ENCODE results near the gene KIAA0040.

The KIAA0040 gene

DNA sequence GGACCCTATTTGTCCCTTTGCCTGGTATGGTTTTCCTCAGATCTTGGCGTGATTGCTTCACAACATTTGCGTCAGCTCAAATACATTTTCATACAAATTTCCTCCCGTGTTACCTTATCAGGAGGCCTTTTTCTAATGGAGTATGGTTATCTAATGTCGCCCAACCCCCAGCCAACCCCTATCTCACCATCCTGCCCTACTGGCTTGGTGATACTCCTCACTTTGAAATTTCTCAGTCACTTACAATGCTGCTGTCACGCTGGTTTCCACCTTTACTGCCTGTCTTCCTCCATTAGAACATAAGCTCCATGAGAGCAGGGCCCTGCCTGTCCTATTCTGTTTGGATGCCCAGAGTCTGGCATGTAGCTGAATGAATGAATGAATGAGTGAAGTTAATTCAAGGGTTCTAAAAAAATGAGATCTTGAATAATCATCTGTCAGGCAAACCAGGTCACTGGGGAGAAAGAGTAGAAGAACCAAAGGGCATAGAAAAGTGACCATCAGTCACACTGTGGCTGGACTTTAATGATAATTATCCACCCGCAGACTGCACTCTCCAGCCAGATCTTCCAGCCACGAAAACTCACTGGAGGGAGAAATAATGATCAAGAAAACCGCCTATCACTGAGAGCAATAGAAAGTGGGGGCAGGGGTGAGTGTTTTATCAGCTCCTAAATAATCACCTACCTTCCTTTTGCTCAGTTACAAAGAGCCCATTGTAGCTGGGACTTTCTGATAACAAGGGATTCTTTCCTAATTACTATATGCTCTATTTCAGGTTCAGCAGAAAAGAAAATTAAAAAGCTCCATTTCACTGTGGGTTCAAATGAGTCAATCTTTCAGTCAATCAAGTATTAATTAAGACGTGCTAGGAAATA is 21.3 kb downstream of the KIAA0040 start:
- DNase-seq (no peak), ATAC-seq (no peak)

DNA sequence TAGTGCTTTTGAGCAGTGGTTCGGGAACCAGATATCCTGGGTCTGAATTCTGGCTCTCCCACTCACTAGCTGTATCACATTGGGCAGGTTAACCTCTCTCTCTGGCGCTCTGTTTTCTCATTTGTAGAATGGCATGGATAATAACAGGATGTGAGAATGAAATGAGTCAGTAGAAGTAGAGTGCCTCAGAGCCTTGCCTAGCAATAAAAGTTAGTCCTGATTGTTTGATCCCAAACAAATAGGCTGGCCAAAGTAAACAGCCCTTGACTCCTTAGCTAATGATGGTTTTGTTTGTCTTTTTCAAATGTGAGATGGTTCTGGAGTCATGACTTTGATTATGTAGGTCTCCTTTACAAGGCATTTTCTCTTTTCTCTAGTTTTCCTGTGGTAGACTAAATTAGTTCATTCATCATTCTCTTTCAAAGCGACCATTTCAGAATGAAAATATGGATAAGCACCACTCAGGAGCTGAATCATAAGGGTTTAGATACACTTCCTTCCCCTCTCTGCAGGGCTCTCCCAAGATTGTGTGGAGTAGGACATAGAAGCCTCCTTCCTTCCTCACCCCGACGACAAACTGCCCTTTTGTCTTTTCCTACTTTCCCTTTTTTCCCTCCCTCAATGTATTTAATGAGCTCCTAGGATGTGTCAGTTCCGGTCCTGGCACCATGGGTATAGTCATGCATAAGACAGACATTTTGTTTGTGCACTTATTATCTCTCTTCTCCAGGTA is 23.1 kb downstream of the KIAA0040 start:
- DNase-seq (no peak), ATAC-seq (peak; percentile 43)

DNA sequence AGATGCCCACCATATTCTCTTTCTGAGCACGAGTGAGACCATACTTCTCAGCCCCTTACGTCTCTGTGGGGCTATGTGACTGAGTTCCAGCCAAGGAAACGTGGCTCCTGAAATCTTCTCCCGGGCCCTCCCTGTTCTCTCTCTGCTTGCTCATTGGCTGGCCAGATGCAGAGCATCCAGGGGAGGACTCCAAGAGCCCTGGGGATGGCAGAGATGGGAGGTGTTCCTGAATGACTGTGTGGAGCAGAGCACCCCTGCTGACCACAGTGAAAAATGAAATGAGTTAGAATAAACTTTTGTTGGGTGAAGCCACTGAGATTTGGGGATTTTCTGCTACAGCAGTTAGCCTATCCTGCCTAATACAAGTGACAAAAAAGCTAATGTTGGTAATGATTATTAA is 23.8 kb downstream of the KIAA0040 start:
- DNase-seq (no peak), ATAC-seq (peak; percentile 55)

DNA sequence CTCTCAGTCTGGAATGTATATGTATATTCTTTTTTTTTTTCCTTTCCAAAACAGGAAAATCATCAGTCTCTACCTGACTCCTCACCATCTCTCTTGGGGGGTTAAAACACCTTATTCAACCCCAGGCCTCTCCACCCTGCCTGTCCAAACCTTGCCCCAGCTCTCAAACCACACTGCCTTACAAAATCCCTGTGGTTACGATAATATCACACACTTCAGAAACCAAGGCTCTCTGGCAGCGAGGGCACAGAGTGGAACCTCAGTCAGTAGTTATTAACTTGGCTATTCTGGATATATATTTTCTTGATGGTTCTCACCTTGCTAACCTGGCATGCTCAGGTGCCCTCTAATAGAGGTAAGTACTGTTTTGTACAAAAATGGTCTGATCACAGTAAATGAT is 24.7 kb downstream of the KIAA0040 start:
- no peak for DNase-seq
- no peak for ATAC-seq

DNA sequence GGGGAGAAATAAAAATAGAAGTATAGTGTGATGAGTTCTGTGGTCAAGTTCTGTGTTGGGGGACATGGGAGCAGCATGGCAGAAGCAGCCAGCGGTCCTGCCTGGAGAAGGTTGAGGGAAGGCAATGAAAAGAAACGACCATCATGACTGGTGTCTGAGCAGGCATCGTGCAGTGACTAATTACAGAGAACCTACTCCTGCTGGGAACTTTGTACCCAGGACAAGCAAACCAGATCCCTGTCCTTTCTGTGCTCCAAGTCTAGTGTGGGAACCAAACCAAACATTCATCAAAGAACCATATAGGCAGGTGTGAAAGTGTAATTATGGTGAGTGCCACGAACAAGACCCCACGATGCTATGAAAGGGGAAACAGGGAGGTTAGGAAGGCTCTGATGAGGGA is 25.8 kb downstream of the KIAA0040 start:
- ATAC-seq = no peak
- no peak for DNase-seq

DNA sequence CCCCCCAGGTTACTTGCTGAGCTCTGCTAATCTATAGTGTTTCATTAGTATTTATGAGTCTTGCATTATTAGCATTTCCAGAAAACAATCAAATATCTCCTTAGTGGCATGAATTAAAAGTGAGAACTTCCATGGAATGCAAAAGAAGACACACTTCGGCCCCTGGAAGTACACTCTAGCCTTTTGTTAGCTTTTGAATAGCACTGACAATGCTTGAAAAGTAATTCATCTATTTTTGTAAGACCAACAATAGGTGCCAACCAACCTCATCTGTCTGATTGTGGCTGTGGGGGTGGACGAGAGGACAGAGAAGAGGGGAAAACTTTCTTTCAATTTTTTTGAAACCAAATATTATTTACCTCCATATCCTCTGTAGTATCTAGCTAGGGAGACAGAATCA is 27.8 kb downstream of the KIAA0040 start:
- DNase-seq (no peak), ATAC-seq (no peak)

DNA sequence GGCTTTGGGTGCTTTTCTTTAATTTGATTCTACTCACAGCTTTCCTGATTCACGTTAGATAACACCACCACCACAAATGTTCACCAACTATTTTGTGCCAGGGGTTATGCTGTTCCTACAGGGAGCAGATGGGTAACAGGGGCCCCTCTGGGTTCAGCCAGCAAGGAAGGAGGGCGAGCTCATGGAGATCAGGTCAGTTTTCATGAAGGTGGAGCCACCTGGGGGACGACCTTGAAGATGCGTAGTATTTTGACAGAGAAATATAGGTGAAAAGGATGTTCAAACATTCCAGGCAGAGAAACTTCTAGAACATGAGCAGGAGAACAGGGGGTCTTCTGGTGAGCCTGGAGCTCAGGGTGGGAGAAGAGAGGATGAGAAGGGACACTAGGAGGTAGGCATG is 28.9 kb downstream of the KIAA0040 start:
- no peak for ATAC-seq
- no peak for DNase-seq

DNA sequence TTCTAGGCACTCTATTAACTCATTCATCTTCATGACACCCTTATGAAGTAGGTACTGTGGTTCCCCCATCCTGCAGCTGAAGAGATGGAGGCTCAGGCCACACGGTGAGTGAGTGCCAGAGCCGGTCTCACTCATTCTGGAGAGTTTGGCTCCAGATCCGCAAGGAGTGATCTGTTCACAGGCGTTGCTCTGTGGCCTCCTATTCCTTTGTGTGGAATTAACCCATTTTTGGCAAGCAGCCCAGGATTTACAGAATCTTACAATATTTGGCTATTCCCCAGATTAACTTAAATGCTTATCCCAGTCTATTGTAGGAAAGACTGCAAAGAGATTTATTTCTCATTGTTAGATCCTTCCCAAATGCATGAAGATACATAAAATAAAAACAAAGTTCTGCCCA is 29.6 kb downstream of the KIAA0040 start:
- DNase-seq (no peak), ATAC-seq (no peak)

DNA sequence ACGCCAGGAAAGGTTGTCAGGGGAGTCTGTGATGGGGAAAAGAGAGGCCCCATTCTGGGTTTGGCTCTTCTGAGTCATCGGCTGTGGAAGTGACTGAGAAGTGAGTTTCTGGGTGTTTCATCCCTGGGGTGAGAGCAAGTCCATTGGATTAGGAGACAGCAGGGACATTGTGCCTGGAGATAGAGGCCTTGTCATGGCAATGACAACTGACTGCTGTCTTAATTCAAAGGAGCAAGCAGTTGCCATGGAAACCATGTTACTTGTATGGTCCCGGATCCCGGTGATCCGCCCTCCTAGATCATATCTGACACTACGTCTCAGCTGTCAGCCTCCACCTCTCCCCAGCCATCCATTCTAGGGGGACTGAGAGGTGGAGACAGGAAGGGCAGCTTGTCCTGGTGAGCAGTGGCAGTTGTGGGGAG is 34.4 kb downstream of the KIAA0040 start:
- no peak for DNase-seq

DNA sequence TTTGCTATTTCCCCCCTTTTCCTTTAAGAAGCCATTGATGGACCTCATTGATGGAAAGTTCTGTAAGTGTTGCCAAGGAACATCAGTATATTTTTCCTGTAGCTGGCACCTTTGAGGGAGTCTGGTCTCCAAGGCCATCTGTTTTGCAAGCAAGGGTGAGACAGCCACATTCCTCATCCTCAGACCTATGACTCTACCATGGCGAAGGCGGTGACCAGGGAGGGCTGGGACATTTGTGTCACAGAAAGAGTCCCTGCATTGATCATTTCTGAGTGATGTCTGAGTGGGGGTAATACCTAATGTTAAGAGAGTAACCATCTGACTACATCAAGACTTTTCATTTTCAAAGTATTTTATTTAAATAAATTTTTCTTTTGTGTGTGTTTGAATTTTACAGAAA is 35.4 kb downstream of the KIAA0040 start:
- DNase-seq = no peak
- ATAC-seq = no peak

More for the DNA sequence above, 34.4 kb downstream of the KIAA0040 start:
- no peak for ATAC-seq

DNA sequence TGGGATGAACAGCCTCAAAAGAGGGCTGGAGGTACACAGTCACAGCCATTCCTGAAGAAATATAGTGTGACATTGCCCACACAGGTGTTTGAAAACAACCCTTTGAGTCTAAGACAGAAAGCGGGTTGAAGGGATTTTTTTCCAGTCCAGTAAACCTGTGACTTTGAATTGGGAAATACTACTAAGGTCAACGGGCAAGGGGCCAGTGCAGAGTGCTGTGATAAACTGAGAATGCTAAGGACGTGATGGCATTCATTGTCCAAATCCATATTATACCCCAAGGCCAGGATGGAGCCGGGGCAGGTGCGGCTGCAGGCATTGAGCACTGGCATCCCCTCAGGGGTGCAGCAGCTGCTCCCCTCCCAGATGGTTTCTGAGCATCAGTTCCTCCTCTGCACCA is 36.6 kb downstream of the KIAA0040 start:
- ATAC-seq (no peak), DNase-seq (no peak)

DNA sequence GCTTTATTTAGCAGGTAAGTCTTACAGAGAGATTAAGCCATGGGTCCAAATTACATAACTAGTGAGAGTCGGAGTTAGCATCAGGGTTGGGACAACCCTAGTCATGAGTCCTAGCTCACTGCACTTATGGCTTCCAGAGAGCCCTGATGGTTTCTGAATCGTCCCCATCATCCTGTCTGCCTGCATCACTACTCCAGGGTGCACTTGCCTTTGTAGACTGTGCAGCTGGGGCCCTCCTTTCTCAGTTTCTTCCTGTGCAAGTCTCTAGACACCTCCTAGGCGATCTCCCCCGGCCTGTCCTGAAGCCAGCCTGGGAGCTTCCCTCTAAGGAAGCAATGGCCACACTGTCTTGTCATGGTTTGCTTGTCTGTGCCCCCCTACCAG is 37.1 kb downstream of the KIAA0040 start:
- ATAC-seq (no peak), DNase-seq (no peak)

DNA sequence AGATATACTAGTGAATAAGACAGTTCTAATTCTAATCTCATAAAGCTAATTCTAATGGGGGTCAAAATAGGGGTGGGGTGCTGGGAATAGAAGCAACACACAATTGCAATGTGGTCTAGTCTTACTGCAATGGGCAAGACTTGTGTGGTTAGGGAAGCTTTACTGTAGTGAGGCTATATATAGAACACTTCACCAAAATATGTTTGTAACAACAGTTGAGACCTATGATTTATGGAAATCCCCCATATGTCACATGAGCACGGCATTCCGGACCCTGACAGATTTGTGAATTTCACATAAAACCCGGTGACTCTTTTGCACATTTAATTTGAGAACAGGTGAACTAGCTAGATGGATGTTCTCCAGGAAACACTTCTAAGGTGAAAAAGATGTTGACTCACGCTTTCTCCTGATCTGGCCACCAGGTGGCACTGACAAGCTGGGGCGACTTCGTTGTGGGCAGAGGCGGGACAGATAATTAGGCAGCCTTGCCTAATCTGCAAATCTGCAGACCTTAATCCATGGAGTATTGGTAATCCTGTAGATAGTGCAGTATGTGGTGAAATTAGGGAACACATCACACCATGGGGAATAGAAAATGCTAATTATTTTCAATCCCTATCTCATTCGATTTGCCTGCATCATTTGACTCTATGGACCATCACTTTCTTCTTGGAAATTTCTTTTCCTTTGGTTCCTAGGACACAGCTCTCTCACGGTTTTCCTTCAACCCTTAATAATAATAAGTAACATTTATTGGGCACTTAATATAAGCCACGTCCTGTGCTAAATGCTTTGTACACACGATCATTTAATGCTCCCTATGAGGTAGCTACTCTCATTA is 37.7 kb downstream of the KIAA0040 start:
- ATAC-seq = no peak
- DNase-seq = peak; percentile 80

DNA sequence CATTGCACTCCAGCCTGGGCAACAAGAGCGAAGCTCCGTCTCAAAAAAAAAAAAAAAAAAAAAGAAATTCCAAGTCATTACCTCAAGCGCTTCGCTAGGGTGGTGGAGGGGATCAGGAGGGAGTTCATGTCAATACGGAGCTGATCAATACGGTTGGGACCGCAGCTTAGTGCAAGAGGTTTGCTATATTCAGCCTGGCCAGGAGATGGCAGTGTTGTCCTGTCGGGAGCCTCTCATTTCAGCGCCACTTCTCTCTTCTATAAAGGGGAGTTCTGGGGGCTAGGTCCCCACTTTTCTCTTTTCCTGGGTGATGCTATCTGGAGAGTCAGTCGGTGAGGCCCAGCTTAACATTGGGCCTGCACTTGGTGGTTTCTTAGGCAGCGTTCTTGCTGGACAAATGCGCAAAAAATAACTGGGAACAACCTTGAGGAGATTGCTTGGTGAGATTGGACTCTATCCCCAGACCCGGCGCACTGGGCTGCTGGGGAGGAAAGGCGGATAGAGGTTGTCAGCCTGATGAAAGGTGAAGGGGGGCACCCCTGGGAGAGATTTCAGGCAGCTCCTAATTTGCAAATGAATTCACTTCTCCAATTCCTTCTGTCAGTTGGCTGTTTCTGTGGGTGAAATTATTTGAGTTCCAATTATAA is 40.4 kb downstream of the KIAA0040 start:
- ATAC-seq = peak; percentile 64
- peak; percentile 77 for DNase-seq

DNA sequence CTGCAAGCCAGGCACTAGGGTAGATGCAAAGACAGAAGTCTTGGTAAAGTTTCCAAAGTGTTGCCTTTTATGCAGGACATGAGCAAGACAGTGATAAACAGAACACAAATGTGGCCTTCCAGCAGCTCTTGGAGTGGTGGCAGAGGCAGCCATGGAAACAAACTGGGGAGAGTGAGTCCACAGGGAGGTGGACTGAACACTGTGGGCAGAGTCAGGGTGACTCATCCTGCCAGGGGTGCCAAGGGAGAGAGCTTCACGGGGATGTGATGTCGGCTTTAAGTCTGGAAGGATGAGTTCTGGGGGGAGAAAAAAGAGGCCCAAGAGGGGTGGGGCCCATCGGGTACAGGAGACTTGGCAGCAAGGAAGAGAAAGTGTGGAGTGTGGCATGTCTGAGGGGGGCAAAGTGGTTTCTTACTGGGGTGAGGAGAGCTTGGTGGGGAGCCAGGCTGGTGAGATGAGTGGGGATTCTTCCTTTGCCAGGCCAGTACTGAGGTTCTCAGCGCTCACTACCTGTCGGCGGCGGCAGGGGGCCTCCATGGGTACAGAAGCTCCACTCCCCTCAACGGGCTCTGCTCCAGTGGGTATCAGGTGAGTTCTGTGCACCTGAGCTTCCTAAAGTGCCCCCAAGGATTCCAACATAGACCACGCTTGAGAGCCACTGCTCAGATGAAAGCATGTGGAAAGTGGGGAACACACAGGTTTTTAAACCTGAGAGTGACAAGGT is 41.8 kb downstream of the KIAA0040 start:
- DNase-seq (no peak), ATAC-seq (no peak)

DNA sequence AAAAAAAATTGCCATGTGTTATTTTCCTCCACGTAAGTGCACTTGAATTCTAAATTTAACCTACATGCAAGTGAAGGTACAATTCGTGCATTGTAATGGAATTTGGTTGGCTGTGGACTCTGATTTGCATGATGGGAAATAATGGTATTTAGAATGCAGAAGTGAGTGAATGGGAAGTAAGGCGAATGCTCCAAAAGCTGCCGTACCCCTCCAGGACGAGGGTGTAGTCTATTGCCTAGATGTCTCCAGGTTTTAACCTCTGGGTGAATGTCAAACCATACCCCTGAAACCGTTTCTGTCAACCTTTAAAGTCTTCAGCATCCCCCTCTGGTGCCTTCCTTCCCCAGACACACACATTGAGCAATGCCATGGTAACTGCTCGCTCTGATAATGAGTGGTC is 44.5 kb downstream of the KIAA0040 start:
- ATAC-seq (no peak), DNase-seq (no peak)

DNA sequence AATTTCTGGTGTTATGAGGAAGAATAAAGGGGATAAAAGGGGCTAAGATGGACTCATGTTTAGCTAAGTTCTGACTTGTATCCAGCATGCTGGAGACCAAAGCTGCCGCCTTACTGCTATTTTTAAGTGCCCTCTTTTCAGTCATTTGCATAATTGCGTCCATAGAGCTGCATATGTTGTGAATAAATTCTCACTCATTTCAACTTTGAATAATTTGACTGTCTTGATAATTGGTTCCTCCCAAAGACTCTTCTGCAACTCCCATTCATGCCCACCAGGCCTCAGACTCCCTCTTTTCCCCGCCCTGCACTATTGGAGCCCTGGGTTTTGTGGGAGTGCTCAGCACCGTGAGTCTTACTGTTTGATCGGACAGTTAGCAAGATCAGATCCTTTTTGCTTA is 45.0 kb downstream of the KIAA0040 start:
- no peak for ATAC-seq
- DNase-seq = no peak

DNA sequence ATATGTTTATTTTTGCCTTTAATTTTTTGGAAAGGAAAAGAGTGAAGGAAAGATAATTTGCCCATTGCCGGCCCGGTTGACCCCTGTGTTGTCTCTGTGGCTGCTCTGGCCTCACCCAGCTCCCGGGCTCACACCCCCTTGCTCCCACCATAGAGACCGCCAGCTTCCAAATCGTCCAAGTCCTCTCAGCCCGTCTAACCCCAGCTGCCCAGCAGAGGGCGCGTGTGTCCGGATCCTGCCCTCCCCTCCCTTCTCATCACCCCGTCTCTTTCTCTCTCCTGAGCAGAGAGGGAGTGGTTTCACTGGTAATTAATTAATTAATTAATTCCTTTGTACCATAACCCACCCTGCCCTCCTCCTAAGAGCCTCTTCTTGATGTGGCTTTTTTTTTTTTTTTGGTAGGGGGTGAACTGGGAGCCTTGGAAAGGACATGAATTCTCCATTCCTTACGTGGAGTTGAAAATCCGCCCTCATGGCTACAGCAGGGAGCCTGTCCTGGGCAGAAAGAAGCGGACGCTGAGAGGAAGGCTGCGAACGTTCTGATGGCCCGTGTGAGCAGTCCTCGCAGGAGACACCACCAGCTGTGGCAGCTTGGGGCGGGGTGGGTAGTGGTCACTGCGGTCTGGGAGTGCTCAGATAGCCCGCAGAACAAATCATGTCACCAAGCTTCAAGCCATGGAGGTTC is 45.9 kb downstream of the KIAA0040 start:
- DNase-seq (peak; percentile 80), ATAC-seq (peak; percentile 80)

DNA sequence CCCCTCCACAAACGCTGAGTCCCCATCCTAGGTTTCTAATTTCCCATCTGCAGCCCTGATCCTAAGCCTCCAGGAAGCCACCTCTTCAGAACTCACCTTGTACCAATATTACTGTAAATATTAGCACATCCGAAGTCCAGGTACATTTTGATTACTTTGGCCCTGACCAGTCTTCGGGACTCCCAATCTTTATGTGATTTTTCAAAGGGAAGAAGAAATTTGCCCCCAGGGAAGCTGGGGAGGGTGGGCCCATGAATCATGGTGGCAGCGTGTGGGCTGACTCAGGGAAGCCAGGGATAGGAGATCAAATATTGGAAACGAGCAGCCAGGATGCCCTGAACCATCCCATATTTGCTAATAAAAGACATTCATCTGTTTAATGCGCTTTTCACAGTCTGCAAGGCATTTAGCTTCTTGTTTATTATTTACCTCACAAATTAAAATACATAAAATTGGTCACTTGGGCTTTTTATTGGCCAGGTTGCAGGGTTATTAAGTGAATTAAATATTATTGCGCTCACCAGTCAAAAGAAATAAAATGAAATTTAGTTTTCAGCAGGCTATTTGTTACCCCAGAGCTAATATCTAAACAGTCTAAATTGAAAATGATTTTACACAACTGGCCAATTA is 46.6 kb downstream of the KIAA0040 start:
- no peak for DNase-seq
- no peak for ATAC-seq

DNA sequence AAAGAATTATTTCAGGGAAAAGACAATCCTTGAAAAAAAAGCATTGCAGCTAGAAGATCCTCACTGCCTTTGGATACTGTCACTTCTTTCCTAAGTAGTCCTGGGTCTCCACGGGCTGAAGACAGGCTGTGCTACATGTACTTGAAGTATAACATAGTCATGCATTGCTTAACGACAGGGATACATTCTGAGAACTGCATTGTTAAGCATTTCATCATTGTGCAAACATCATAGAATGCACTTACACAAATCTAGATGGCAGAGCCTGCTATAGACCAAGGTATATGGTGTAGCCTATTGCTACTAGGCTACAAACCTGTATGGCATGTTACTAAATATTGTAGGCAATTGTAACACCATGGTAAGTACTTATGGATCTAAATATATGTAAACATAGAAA is 54.0 kb downstream of the KIAA0040 start:
- no peak for ATAC-seq

More for the DNA sequence above, 54.0 kb downstream of the KIAA0040 start:
- DNase-seq = no peak

Data from stimulated activated naive CD8-positive, alpha-beta T cell treated with anti-CD3 and anti-CD28 coated beads, Interleukin-15, Interleukin-2, amounts not matched to agents 100 U/mL and 50 U/mL, for 24 hours (primary cell).